ENCODE measurements around the gene CD24. TPM values are rescaled to one million over a fixed set of nuclear protein-coding genes. Genes with fewer than 3 reads are reported as not detected.
"Not testable (repeated sequence)": the region's sequence is repeated elsewhere in the genome, so short reads cannot be mapped to it uniquely, and the experiment has no call there.

Gene CD24
- polyA plus RNA-seq, 1 experiment: 0.07 TPM

GRCh38 chr6:106975738-106976064 lies 1.2 kb upstream of the CD24 start:
- no peaks in the 10 kb centered on the region for H3K36me3 ChIP-seq (ENCODE audit: control insufficient read depth, insufficient read depth, low read length)
- DNase-seq (ENCODE audit: low read depth): no peak
- TF ChIP-seq CTCF (IDR thresholded peaks at IDR 0.05; ENCODE audit: insufficient read depth, low read depth, low read length): no peak
- ChIA-PET POLR2A (no interaction called here), CTCF (interaction anchor here (1.2 to 2.1 kb wide), 2 partner anchors 409 to 531 kb away, joined by 4 to 11 read pairs; no protein-coding TSS in a partner anchor)
- peak overlapping the region; percentile 23 for H3K4me3 ChIP-seq (ENCODE audit: low read depth, low read length)
- peaks cover 30% of the 10 kb centered on the region for H3K27me3 ChIP-seq (ENCODE audit: control insufficient read depth, insufficient read depth, low read length)

- peaks cover 30% of the 10 kb centered on the region for H3K27me3 ChIP-seq (ENCODE audit: control insufficient read depth, insufficient read depth, low read length)
- CTCF ChIA-PET: no interaction called here
These were observed 639 bp upstream of the CD24 start for GRCh38 chr6:106974999-106975737.

GRCh38 chr6:106973836-106974335 lies 643 bp downstream of the CD24 start:
- no peaks in the 10 kb centered on the region for H3K36me3 ChIP-seq (ENCODE audit: control insufficient read depth, insufficient read depth, low read length)
- ChIA-PET CTCF (interaction anchor here (0.6 kb wide), 1 partner anchor 18 kb away, joined by 3 read pairs; no protein-coding TSS in a partner anchor), POLR2A (no interaction called here)
- H3K27me3 ChIP-seq (ENCODE audit: control insufficient read depth, insufficient read depth, low read length): peaks cover 30% of the 10 kb centered on the region
- H3K4me3 ChIP-seq (ENCODE audit: low read depth, low read length): no peak overlapping the region
- TF ChIP-seq CTCF (IDR thresholded peaks at IDR 0.05; ENCODE audit: insufficient read depth, low read depth, low read length): no peak
- no peak for DNase-seq (ENCODE audit: low read depth)

More at GRCh38 chr6:106974999-106975737, 639 bp upstream of the CD24 start:
- POLR2A ChIA-PET: no interaction called here
- Histone ChIP-seq H3K36me3 (ENCODE audit: control insufficient read depth, insufficient read depth, low read length) (no peaks in the 10 kb centered on the region), H3K4me3 (ENCODE audit: low read depth, low read length) (peak overlapping the region; percentile 36)
- TF ChIP-seq CTCF (IDR thresholded peaks at IDR 0.05; ENCODE audit: insufficient read depth, low read depth, low read length): no peak
- no peak for DNase-seq (ENCODE audit: low read depth)

- POLR2A ChIA-PET: no interaction called here
- TF ChIP-seq CTCF (IDR thresholded peaks at IDR 0.05; ENCODE audit: insufficient read depth, low read depth, low read length): no peak
- Histone ChIP-seq H3K36me3 (ENCODE audit: control insufficient read depth, insufficient read depth, low read length) (no peaks in the 10 kb centered on the region), H3K4me3 (ENCODE audit: low read depth, low read length) (no peak overlapping the region), H3K27me3 (ENCODE audit: control insufficient read depth, insufficient read depth, low read length) (peaks cover 29% of the 10 kb centered on the region)
- CTCF ChIA-PET: interaction anchor here (0.6 kb wide), 1 partner anchor 19 kb away, joined by 3 read pairs; no protein-coding TSS in a partner anchor
- no peak for DNase-seq (ENCODE audit: low read depth)
These were observed 1.3 kb downstream of the CD24 start for GRCh38 chr6:106973018-106973835.

GRCh38 chr6:106972500-106972899 lies 2.0 kb downstream of the CD24 start:
- no peak for TF ChIP-seq CTCF (IDR thresholded peaks at IDR 0.05; ENCODE audit: insufficient read depth, low read depth, low read length)
- ChIA-PET CTCF (no interaction called here), POLR2A (no interaction called here)
- H3K4me3 ChIP-seq (ENCODE audit: low read depth, low read length): no peak overlapping the region
- no peaks in the 10 kb centered on the region for H3K36me3 ChIP-seq (ENCODE audit: control insufficient read depth, insufficient read depth, low read length)
- peaks cover 29% of the 10 kb centered on the region for H3K27me3 ChIP-seq (ENCODE audit: control insufficient read depth, insufficient read depth, low read length)
- DNase-seq (ENCODE audit: low read depth): no peak

GRCh38 chr6:106970769-106971168 lies 3.8 kb downstream of the CD24 start:
- DNase-seq (ENCODE audit: low read depth); POLR2A ChIA-PET; H3K36me3 ChIP-seq (ENCODE audit: control insufficient read depth, insufficient read depth, low read length); H3K4me3 ChIP-seq (ENCODE audit: low read depth, low read length); CTCF ChIA-PET: not testable (repeated sequence)
- H3K27me3 ChIP-seq (ENCODE audit: control insufficient read depth, insufficient read depth, low read length): peaks cover 21% of the 10 kb centered on the region
